Effector CD4-positive, alpha-beta T cell (primary cell): Measurements from ENCODE around the gene TRABD.

ENCODE experiments used
- DNase-seq: peaks from one replicate; pipeline ENCODE4 v3.0.0-alpha.2; 2020

Gene TRABD

DNA sequence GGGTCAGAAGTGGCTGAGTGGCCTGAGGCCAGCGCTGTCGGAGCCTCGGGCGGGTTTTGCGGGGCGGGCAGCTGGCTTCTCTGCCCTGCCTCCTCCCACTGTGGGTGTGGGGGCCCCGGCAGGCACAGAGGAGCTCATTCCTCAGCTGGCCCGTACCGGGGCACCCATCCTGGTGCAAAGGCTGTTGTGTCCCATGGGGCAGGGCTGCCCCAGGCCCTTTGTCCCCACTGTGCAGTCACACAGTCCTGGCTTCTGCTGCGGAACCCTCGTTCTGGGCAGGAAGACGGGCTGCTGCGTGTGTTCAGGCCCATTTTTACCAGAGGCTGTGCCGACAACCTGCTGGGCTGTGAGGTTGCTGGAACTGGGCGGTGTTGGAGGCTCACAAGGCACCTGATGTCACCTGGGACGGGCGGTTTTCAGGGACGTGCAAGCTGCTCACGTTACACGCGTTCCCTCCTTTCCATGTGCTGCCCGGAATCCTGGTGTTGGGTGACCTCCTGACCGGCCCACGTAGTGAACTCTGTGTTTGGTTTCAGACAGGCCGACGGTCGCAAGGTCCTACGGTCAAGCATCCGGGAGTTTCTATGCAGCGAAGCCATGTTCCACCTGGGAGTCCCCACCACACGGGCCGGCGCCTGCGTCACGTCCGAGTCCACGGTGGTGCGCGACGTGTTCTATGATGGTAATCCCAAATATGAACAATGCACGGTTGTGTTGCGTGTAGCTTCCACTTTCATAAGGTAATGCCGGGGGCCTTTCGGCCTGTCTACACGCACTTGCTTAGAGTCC, 20.3 kb downstream of the TRABD start:
- DNase-seq: no peak

DNA sequence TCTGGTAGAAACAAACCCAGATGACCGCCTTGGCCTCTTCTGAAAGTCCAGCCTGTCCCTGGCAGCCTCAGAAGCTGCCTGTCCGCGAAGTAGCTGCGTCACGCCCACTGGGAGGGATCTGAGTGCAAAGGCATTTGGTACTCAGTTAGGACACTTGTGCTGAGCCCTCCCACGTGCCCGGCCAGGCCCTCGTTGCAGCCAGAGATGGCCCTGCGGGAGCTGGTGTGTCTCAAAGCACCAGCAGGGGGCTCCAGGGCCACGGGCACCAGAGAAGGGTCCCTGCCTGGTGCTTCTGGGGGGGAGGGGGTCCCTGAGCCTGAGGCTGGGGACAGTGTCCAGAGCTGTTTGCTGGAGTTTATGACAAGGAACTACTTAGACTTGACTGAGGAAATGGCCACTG, 20.9 kb downstream of the TRABD start:
- no peak for DNase-seq

DNA sequence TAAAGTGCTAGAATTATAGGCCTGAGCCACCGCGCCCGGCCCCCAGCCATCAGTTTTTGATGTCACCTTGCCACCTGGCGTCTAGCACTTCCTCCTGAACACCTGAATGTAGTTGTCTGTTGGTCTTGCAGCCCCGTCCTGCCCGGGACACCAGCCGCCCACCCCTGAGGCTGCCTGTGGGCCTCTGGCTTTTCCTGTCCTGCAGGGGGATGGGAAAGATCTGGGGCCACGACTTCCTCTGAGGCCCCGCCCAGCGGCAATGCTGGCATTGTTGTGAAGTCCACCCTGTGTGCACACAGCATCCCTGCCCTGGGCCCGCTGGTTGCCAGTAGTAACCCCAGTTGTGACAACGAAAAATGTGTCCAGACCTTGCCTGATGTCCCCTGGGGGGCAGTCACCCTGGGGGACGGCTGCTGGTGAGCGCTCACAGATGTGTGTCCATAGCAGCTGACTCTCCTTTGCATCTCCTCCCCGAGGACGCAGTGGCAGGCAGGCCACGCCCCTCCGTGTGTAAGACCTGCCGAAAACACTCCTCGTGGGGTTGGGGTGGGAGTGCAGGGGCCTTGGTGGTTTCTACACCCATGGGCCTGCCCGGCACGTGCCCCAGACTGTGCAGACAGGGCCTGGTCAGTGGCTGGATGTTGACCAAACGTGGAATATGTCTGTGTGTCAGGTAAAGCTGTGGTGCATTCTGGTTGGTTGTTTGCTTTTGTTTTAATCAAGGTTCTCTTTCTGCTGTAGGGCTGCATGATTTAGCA, 21.8 kb downstream of the TRABD start:
- DNase-seq: no peak

GRCh38 chr22:50208430-50208938, 22.8 kb downstream of the TRABD start:
- DNase-seq: no peak

- DNase-seq: no peak
Observed at GRCh38 chr22:50208939-50209892, 23.5 kb downstream of the TRABD start.

DNA sequence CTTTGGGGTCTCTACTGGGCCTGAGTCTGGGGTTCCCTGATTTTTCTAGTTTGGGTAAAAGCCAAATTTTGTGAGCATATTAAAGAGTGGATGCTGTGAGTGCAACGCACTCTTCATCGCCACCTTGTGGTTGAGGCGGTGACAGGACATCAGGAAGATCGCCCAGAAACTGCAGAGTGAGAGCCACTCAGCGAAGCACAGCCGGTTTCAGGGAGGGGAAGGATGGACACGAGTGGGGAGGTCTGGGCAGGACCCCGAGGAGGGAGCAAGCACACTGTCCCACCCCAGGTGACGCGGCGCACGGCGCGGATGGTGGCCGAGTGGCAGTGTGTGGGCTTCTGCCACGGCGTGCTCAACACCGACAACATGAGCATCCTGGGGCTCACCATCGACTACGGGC, 24.2 kb downstream of the TRABD start:
- peak; percentile 71 for DNase-seq

- DNase-seq: no peak
Observed at GRCh38 chr22:50210378-50211139, 24.8 kb downstream of the TRABD start.

DNA sequence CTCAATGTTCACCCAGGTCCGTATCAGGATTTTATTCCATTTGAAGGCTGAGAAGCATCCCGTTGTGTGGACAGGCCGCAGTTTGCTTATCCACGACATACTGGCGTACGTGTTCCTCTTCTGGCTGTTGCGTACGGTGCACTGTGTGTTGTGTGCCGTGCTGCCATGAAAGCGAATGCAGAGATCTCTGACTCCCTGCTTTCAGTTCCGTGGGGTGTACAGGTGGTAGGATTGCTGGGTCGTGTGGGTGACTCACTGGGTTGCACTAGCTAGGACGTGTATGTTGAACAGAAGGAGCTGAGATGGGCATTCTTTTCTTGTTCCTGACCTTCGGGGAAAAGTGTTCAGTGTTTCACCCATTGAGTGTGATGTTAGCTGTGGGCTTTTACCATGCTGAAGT, 25.4 kb downstream of the TRABD start:
- no peak for DNase-seq

DNA sequence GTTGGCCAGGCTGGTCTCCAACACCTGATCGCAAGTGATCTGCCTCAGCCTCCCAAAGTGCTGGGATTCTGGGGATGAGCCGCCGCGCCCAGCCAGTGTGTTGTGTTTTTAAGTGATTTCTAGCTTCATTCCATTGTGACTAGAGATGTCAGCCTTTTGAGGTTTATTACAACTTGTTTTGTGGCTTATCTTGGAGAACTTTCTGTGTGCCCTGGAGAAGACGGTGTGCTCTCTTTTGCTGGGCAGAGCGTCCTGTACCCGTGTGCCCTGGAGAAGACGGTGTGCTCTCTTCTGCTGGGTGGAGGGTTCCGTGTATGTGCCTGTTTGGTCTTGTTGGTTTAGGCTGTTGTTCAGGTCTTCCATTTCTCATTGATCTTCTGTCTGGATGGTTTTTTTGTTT, 27.6 kb downstream of the TRABD start:
- no peak for DNase-seq

DNA sequence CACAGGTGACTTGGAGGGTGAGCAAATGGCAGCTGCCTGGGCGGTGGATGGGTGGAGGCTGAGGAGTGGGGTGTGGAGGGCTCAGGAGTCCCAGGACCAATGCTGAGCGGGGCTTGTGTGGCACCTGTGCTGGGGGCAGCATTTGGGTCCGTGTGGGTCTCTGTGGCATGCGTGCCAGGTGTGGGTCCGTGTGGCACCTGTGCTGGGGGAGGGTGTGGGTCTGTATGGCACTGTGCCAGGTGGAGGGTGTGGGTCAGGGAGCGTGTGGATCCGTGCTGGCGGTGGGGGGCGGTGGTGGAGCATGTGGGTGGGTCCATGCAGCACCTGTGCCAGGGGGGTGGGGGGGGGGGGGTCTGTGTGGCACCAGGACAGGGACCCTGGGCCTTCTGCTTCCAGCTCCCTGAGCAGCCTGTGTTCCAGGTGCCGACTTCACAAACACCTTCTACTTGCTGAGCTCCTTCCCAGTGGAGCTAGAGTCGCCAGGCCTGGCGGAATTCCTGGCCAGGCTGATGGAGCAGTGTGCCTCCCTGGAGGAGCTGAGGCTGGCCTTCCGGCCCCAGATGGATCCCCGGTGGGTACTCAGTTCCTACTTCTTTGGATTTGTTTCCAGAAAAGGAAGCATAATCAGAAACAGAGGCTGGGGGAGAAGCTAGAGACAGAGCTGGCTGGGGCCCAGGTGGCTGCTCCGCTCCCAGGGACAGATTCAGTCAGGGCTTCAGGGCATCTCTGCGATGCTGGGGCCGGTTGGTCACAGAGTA, 29.8 kb downstream of the TRABD start:
- DNase-seq: no peak

DNA sequence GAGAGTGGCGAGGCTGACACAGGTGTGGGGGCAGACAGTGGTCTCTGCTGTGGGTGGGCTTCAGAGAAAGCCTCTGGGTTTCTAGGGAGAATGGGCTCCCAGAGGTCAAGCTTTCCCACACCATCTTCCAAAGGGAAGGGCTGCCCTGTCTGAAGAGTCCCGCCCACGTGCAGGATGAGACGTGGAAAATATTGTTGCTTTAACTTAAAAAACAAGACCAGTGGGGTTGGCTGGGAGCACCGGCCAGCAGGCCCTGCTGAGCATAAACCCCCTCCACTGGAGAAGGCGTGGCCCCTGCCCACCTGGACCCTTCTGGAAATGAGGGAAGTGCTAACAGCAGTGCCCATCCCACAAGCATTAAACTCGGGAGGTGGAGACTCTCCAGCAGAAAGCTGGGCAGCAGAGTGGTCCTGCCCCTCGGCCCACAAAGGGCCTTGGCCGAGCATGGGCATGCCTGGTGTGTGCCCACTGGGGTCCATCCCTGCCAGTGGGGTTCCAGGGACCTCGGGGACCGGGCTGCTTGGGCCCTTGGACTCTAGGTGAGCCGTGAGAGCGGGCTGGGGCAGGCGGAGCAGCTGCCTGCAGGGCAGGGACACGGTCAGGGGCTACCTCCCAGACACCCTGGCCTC, 30.5 kb downstream of the TRABD start:
- no peak for DNase-seq

GRCh38 chr22:50216684-50217520, 31.2 kb downstream of the TRABD start:
- no peak for DNase-seq

DNA sequence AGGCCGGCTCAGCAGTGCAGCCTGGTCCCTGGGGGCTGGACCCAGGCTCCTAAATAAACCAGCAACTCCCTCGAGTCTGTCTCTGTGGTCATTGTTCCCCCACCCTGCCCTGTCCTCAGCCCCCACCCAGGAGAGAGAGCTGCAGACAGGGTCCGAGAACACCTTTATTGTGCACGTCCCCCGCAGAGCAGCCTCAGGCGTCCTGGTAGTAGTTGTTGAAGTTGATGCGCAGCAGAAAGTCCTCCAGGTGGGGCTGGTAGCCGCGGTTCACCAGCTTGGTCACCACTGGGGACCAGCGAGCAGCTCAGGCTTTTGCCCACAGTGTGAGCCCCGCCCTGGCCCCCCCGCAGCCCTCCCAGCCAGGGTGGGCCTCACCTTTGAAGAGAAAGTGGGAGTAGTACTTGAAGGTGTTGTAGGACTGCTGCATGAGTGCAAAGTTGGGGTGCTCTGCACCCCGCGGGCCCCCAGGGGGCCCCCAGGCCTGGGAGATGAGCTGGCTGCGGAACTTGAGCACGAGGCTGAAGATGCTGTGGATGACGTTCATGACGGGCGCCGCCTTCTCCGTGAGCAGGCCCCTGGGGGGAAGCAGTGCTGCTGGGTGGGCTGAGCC, 31.9 kb downstream of the TRABD start:
- no peak for DNase-seq

DNA sequence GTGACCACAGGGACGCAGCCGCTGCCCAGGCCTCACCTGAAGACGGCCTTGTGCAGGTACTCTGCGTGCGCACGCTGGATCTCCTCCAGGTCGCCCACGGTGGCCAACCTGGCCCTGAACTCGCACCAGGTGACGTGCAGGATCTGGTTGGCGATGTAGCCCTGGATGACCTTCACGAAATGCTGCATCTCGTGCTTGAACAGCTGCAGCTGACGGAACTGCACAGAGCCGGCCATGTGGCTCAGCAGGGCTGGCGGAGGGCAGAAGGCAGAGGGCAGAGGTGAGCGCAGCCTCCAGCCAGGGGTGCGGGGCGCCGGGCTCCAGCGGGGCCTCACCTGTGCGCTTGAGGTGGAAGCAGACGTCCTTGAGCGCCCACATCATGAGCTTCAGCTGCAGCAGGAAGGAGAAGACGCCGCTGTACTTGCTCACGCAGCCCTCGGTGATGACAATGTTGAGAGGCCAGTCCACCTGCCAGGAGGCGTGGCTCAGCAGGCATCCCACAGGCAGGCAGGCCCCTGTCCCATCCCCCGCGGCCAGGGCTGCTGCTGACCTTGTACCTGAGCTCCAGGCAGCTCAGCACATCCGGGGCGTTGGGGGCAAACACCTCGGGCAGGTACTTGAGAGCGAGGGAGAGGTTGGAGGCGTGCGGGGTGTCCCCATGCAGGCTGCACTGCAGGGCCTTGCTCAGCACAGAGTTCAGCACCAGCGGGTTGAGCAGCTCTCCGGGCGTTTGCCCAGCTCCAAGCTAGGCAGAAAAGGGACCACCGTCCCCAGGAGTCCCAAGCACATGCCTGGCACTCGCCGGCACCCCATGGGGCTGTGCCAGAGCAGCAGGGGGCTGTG, 32.7 kb downstream of the TRABD start:
- DNase-seq: no peak

- no peak for DNase-seq
Observed at GRCh38 chr22:50218996-50219727, 33.4 kb downstream of the TRABD start.

DNA sequence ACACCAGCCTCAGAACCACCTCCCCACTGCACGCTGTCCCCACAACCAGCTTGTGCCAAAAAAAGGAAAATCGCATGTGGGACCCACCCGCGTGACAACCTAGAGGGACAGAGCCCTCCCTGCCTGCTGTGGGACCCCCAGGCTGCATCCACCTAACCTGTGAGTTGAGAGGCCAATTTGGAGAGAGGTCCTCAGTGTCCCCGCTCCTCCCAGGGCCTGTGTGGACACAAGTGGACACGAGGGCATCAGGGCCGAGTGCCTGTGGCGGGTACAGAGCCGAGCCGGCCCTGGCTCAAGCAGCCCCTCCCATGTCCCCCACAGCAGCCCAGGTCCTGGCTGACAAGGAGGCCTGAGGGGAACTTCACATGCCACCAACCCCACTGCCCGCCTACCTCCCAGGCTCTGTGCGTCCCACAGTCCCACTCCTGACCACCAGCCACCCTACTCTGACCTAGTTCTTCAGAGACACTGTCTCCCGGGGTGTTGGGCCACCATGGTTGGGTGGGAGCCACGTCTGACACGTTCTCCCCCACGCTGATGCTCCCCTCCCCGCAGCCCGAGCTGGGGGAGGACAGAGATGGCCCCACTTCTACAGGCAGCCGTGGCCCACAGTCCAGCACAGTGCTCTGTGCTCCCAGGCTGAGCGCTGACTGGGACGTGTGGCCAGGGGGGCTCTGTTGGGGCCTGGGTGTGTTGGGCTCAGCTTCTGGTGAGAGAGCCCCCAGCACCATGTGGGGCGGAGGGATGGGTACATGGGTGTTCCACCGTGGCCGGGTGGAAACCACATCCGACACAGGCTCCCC, 34.3 kb downstream of the TRABD start:
- DNase-seq: no peak
